HepG2 (cell line): Measurements from ENCODE around the gene GNMT. TPM values are rescaled to one million over a fixed set of nuclear protein-coding genes. Genes with fewer than 3 reads are reported as not detected.
A peak's percentile ranks its signal among the peaks of the same experiment; 100 is the strongest.

Experiments
- CSRNP1 ChIP-seq: sonication (generic); formaldehyde crosslinking; IDR thresholded peaks from 2 replicates; pipeline ENCODE4 v1.8.1; 2023; ENCODE audit warnings: mild to moderate bottlenecking, missing genetic modification reagents
- LCORL ChIP-seq, 2 experiments: fragments of 450-650 bp in 1 of 2; sonication (generic) in 1 of 2; formaldehyde crosslinking in 1 of 2; IDR thresholded peaks; 2 replicates each; pipeline versions ENCODE4 v1.5.0 to v1.6.1; 2017 to 2020; ENCODE audit warnings: antibody characterized with exemption in 1 of 2, missing genetic modification reagents in 1 of 2
- MXD1 ChIP-seq: sonication (generic); formaldehyde crosslinking; IDR thresholded peaks from 2 replicates; pipeline ENCODE4 v1.4.0; 2020; ENCODE audit warnings: mild to moderate bottlenecking, missing genetic modification reagents
- NCOA2 ChIP-seq: sonication (generic); formaldehyde crosslinking; IDR thresholded peaks from 2 replicates; pipeline ENCODE4 v1.8.0; 2022; ENCODE audit warnings: inconsistent platforms
- NR3C1 ChIP-seq: sonication (generic); formaldehyde crosslinking; IDR thresholded peaks from 2 replicates; pipeline ENCODE4 v1.4.0; 2020; ENCODE audit warnings: missing genetic modification reagents
- PREB ChIP-seq: sonication (generic); formaldehyde crosslinking; IDR thresholded peaks from 2 replicates; pipeline ENCODE4 v1.4.0; 2020; ENCODE audit warnings: missing genetic modification reagents
- TCF12 ChIP-seq, 2 experiments: fragments of 450-650 bp in 1 of 2; sonication (generic) in 1 of 2; formaldehyde crosslinking in 1 of 2; IDR thresholded peaks; 2 replicates each; pipeline versions ENCODE4 v1.6.1 to v1.8.0; 2017 to 2022; ENCODE audit warnings: antibody characterized with exemption in 1 of 2, mild to moderate bottlenecking in 1 of 2, missing genetic modification reagents in 1 of 2, moderate library complexity in 1 of 2
- TERF1 ChIP-seq: sonication (generic); formaldehyde crosslinking; IDR thresholded peaks from 2 replicates; pipeline ENCODE4 v1.8.0; 2022; ENCODE audit warnings: mild to moderate bottlenecking, missing genetic modification reagents, moderate library complexity
- ZFAT ChIP-seq: sonication (generic); formaldehyde crosslinking; conservative IDR thresholded peaks from 2 replicates; pipeline ENCODE4 v1.8.1; 2023; ENCODE audit warnings: missing genetic modification reagents, inconsistent platforms
- ZNF17 ChIP-seq: sonication (generic); formaldehyde crosslinking; IDR thresholded peaks from 2 replicates; pipeline ENCODE4 v1.5.0; 2020; ENCODE audit warnings: mild to moderate bottlenecking, missing genetic modification reagents
- ZNF337 ChIP-seq: sonication (generic); formaldehyde crosslinking; IDR thresholded peaks from 2 replicates; pipeline ENCODE4 v1.5.1; 2020; ENCODE audit warnings: missing genetic modification reagents, low read depth, mild to moderate bottlenecking, borderline replicate concordance
- ZNF430 ChIP-seq: sonication (generic); formaldehyde crosslinking; IDR thresholded peaks from 2 replicates; pipeline ENCODE4 v1.9.0; 2021; ENCODE audit warnings: mild to moderate bottlenecking, missing genetic modification reagents
- ZNF567 ChIP-seq: sonication (generic); formaldehyde crosslinking; IDR thresholded peaks from 2 replicates; pipeline ENCODE4 v1.8.1; 2023; ENCODE audit warnings: mild to moderate bottlenecking, missing genetic modification reagents, borderline replicate concordance
- ZNF609 ChIP-seq: sonication (generic); formaldehyde crosslinking; IDR thresholded peaks from 2 replicates; pipeline ENCODE4 v1.4.0; 2020; ENCODE audit warnings: mild to moderate bottlenecking, missing genetic modification reagents, borderline replicate concordance
- ZNF660 ChIP-seq: sonication (generic); formaldehyde crosslinking; IDR thresholded peaks from 2 replicates; pipeline ENCODE4 v1.5.1; 2020; ENCODE audit warnings: mild to moderate bottlenecking, low read depth, missing genetic modification reagents, borderline replicate concordance
- ZNF724P ChIP-seq: sonication (generic); formaldehyde crosslinking; IDR thresholded peaks from 2 replicates; pipeline ENCODE4 v1.8.0; 2022; ENCODE audit warnings: missing genetic modification reagents, borderline replicate concordance
- ZNF775 ChIP-seq: sonication (generic); formaldehyde crosslinking; IDR thresholded peaks from 2 replicates; pipeline ENCODE4 v1.4.0; 2020; ENCODE audit warnings: missing genetic modification reagents, mild to moderate bottlenecking, moderate library complexity, borderline replicate concordance
- ZSCAN22 ChIP-seq: sonication (generic); formaldehyde crosslinking; IDR thresholded peaks from 2 replicates; pipeline ENCODE4 v1.4.0; 2020; ENCODE audit warnings: mild to moderate bottlenecking, missing genetic modification reagents
- polyA plus RNA-seq, 8 experiments: library from polyadenylated mRNA; depleted of rRNA in 3 of 8; stranded (reverse) in 7 of 8; unstranded in 1 of 8; fragments of >200 nt; fragmentation: Illumina TruSeq in 4 of 8; extraction: Trizol in 4 of 8; gene quantifications; 2 replicates each; pipeline versions ENCODE4 v1.2.1 to v1.2.3, GENCODE V29; 2011 to 2016; ENCODE audit warnings: low read depth in 4 of 8, missing spikeins in 1 of 8, mixed read lengths in 1 of 8; ENCODE audit not compliant: insufficient read depth in 1 of 8
- total RNA-seq, 5 experiments: library from RNA; depleted of rRNA; stranded (reverse); fragments of >200 nt; fragmentation: Illumina TruSeq; extraction: Trizol; gene quantifications; 2 replicates each; pipeline ENCODE4 v1.2.3, GENCODE V29; 2016; ENCODE audit warnings: low read depth in 1 of 5

The GNMT gene
- total and polyA plus RNA-seq, 2 of the 13 experiments (the other 11 are each of a cell fraction or from before 2014, with no cell fraction given), result 2.8 to 7.0 TPM

GRCh38 chr6:42928986-42929820, 31.4 kb upstream of the GNMT start, which contains the start of gene CNPY3 (continued):
- TF ChIP-seq PREB (0 out of 2 replicates have a peak, but pooled peaks have one; percentile 34), ZSCAN22 (CRISPR knock-in tag) (peak; percentile 86), ZNF337 (CRISPR knock-in tag) (peak; percentile 94), MXD1 (CRISPR knock-in tag) (peak; percentile 99), TERF1 (CRISPR knock-in tag) (peak; percentile 68; the same call in 1 of the 2 replicates), NCOA2 (CRISPR knock-in tag) (peak; percentile 69; the same call in 1 of the 2 replicates), TCF12 (IDR thresholded peaks at IDR 0.05) (no peak), TCF12 (CRISPR knock-in tag; IDR thresholded peaks at IDR 0.05) (peak; percentile 60; the same call in 1 of the 2 replicates), CSRNP1 (CRISPR knock-in tag) (peak; percentile 99), NR3C1 (no peak), ZNF724P (peak; percentile 99), ZFAT (no peak), ZNF567 (CRISPR knock-in tag) (peak; percentile 99; the same call in 1 of the 2 replicates), ZNF17 (CRISPR knock-in tag) (no peak), LCORL (IDR thresholded peaks at IDR 0.05) (no peak), LCORL (CRISPR knock-in tag; IDR thresholded peaks at IDR 0.05) (peak; percentile 90), ZNF775 (CRISPR knock-in tag) (peak; percentile 89; the same call in 1 of the 2 replicates), ZNF609 (peak; percentile 86), ZNF430 (peak; percentile 99), ZNF660 (CRISPR knock-in tag) (peak; percentile 37; the same call in 1 of the 2 replicates)
